Mesenchymal stem cell (in vitro differentiated cells and primary cell): ENCODE data around the gene AKAP1.

ENCODE experiments used
- DNase-seq: peaks from one replicate; pipeline ENCODE4 v3.0.0-alpha.2; 2013
- H2AFZ ChIP-seq: one replicate; pipeline ENCODE4 v1.6.1; 2013; ENCODE audit warnings: low read depth, mild to moderate bottlenecking, control low read depth, inconsistent platforms, low read length, moderate library complexity
- H2AK5ac ChIP-seq: 2 replicates; pipeline ENCODE4 v1.6.1; 2013; ENCODE audit warnings: low read length, moderate library complexity, mild to moderate bottlenecking, inconsistent platforms; ENCODE audit not compliant: severe bottlenecking
- H2BK120ac ChIP-seq: one replicate; pipeline ENCODE4 v1.6.1; 2013; ENCODE audit warnings: low read depth, mild to moderate bottlenecking, inconsistent platforms, low read length, moderate library complexity
- H2BK12ac ChIP-seq, 2 experiments: one replicate each; pipeline ENCODE4 v1.6.1; 2013; ENCODE audit warnings: inconsistent platforms in 2 of 2, low read length in 2 of 2, mild to moderate bottlenecking in 2 of 2, moderate library complexity in 2 of 2, control low read depth in 1 of 2
- H2BK15ac ChIP-seq: one replicate; pipeline ENCODE4 v1.6.1; 2013; ENCODE audit warnings: mild to moderate bottlenecking, low read depth, inconsistent platforms; ENCODE audit not compliant: poor library complexity, severe bottlenecking
- H2BK5ac ChIP-seq: 2 replicates; pipeline ENCODE4 v1.6.1; 2013; ENCODE audit warnings: low read depth, mild to moderate bottlenecking, low read length, control low read depth, inconsistent platforms; ENCODE audit not compliant: poor library complexity, severe bottlenecking
- H3K14ac ChIP-seq, 2 experiments: one replicate each; pipeline ENCODE4 v1.6.1; 2013; ENCODE audit warnings: inconsistent platforms in 2 of 2, low read length in 2 of 2, control low read depth in 1 of 2, mild to moderate bottlenecking in 1 of 2, moderate library complexity in 1 of 2
- H3K18ac ChIP-seq, 2 experiments: one replicate each; pipeline ENCODE4 v1.6.1; 2013; ENCODE audit warnings: inconsistent platforms in 2 of 2, low read length in 2 of 2, control low read depth in 1 of 2, low read depth in 1 of 2, mild to moderate bottlenecking in 1 of 2
- H3K23ac ChIP-seq, 2 experiments: one replicate each; pipeline ENCODE4 v1.6.1; 2013; ENCODE audit warnings: inconsistent platforms in 2 of 2, low read length in 2 of 2, mild to moderate bottlenecking in 2 of 2, moderate library complexity in 2 of 2, control low read depth in 1 of 2
- H3K27ac ChIP-seq: 2 replicates; pipeline ENCODE4 v1.5.1; 2013; ENCODE audit warnings: mild to moderate bottlenecking, moderate library complexity, low read length, control low read depth, inconsistent platforms; ENCODE audit not compliant: poor library complexity, severe bottlenecking
- H3K27me3 ChIP-seq, 2 experiments: 2 replicates each; pipeline versions ENCODE4 v1.6.1 to v1.7.0; 2013; ENCODE audit warnings: low read length in 2 of 2, mild to moderate bottlenecking in 2 of 2, moderate library complexity in 2 of 2, control low read depth in 1 of 2, inconsistent platforms in 1 of 2; ENCODE audit not compliant: control insufficient read depth in 1 of 2, insufficient read depth in 1 of 2
- H3K36me3 ChIP-seq, 2 experiments: 2 replicates each; pipeline versions ENCODE4 v1.6.1 to v1.7.0; 2013; ENCODE audit warnings: low read length in 2 of 2, control low read depth in 1 of 2, inconsistent platforms in 1 of 2, low read depth in 1 of 2, mild to moderate bottlenecking in 1 of 2; ENCODE audit not compliant: insufficient read depth in 2 of 2, control insufficient read depth in 1 of 2
- H3K4ac ChIP-seq, 2 experiments: one replicate each; pipeline ENCODE4 v1.6.1; 2013; ENCODE audit warnings: inconsistent platforms in 2 of 2, low read length in 2 of 2, mild to moderate bottlenecking in 2 of 2, moderate library complexity in 2 of 2, control low read depth in 1 of 2, low read depth in 1 of 2
- H3K4me1 ChIP-seq: 2 replicates; pipeline ENCODE4 v1.6.1; 2013; ENCODE audit warnings: low read depth, low read length, control low read depth; ENCODE audit not compliant: control insufficient read depth, insufficient read depth
- H3K4me2 ChIP-seq: 2 replicates; pipeline ENCODE4 v1.6.1; 2013; ENCODE audit warnings: low read length, mild to moderate bottlenecking, inconsistent platforms; ENCODE audit not compliant: poor library complexity, severe bottlenecking
- H3K4me3 ChIP-seq, 2 experiments: 2 replicates each; pipeline versions ENCODE4 v1.5.1 to v1.7.0; 2013; ENCODE audit warnings: low read length in 2 of 2, mild to moderate bottlenecking in 2 of 2, control low read depth in 1 of 2, low read depth in 1 of 2; ENCODE audit not compliant: insufficient read depth in 1 of 2
- H3K79me1 ChIP-seq: replicated peaks from 2 replicates; pipeline ENCODE4 v1.6.1; 2013; ENCODE audit warnings: mild to moderate bottlenecking, control low read depth, low read length, inconsistent platforms; ENCODE audit not compliant: poor library complexity, severe bottlenecking
- H3K9ac ChIP-seq: 2 replicates; pipeline ENCODE4 v1.7.0; 2013; ENCODE audit warnings: mild to moderate bottlenecking, low read length, moderate library complexity
- H3K9me3 ChIP-seq: 2 replicates; pipeline ENCODE4 v1.7.0; 2013; ENCODE audit warnings: mild to moderate bottlenecking, low read length; ENCODE audit not compliant: control insufficient read depth
- H4K8ac ChIP-seq: one replicate; pipeline ENCODE4 v1.6.1; 2013; ENCODE audit warnings: inconsistent platforms, mild to moderate bottlenecking, low read length, moderate library complexity
- H4K91ac ChIP-seq: one replicate; pipeline ENCODE4 v1.6.1; 2013; ENCODE audit warnings: mild to moderate bottlenecking, low read length, inconsistent platforms
- WGBS: methylation state at CpG from one replicate; pipeline ENCODE4 v1.1.7; 2013; ENCODE audit warnings: mixed read lengths; 5-methylcytosine and 5-hydroxymethylcytosine counted together

AKAP1 gene

GRCh38 chr17:57111386-57111785 is 26.3 kb downstream of the AKAP1 start:
- WGBS, result 94% methylated on average over 3 of the region's 3 CpGs
- no peak overlapping the region for H3K18ac ChIP-seq
- no peak overlapping the region for H2BK120ac ChIP-seq
- H3K4me2 ChIP-seq, result no peak overlapping the region
- H2BK12ac ChIP-seq, result no peak overlapping the region
- no peak overlapping the region for H2BK15ac ChIP-seq
- DNase-seq, result no peak
- H3K27ac ChIP-seq, result no peak overlapping the region
- no peak overlapping the region for H2AK5ac ChIP-seq
- H3K36me3 ChIP-seq, result peaks cover 32 to 37% of the 10 kb centered on the region in 2 experiments
- H3K9ac ChIP-seq, result no peak overlapping the region
- H3K79me1 ChIP-seq, result peaks cover 17% of the 10 kb centered on the region
- H3K4me1 ChIP-seq, result peaks cover 14% of the 10 kb centered on the region
- no peaks in the 10 kb centered on the region for H3K9me3 ChIP-seq
- H3K23ac ChIP-seq, result no peak overlapping the region
- no peak overlapping the region for H2BK5ac ChIP-seq
- no peak overlapping the region for H4K8ac ChIP-seq
- H2AFZ ChIP-seq, result no peak overlapping the region
- H3K4ac ChIP-seq, result no peak overlapping the region
- H3K4me3 ChIP-seq, result no peak overlapping the region
- H3K27me3 ChIP-seq, result no peaks in the 10 kb centered on the region
- H4K91ac ChIP-seq, result no peak overlapping the region
- H3K14ac ChIP-seq, result no peak overlapping the region

GRCh38 chr17:57113011-57113410 is 28.0 kb downstream of the AKAP1 start:
- H2AFZ ChIP-seq, result no peak overlapping the region
- 84% methylated on average over 6 of the region's 6 CpGs for WGBS
- H4K8ac ChIP-seq, result no peak overlapping the region

GRCh38 chr17:57113656-57114055 is 28.6 kb downstream of the AKAP1 start:
- Histone ChIP-seq H4K91ac (no peak overlapping the region), H3K4me2 (no peak overlapping the region), H2AK5ac (no peak overlapping the region), H4K8ac (no peak overlapping the region), H2BK5ac (no peak overlapping the region), H3K9ac (no peak overlapping the region), H2BK120ac (no peak overlapping the region), H3K18ac (no peak overlapping the region), H3K27me3 (no peaks in the 10 kb centered on the region), H3K9me3 (no peaks in the 10 kb centered on the region), H2BK12ac (no peak overlapping the region), H3K79me1 (peaks cover 12% of the 10 kb centered on the region), H3K4ac (no peak overlapping the region), H2BK15ac (no peak overlapping the region), H3K4me1 (no peaks in the 10 kb centered on the region), H3K14ac (no peak overlapping the region), H2AFZ (no peak overlapping the region), H3K4me3 (no peak overlapping the region), H3K36me3 (peaks cover 50 to 54% of the 10 kb centered on the region in 2 experiments), H3K27ac (no peak overlapping the region), H3K23ac (no peak overlapping the region)
- 94% methylated on average over 3 of the region's 3 CpGs for WGBS
- DNase-seq, result no peak

More at GRCh38 chr17:57113011-57113410, 28.0 kb downstream of the AKAP1 start:
- H3K27ac ChIP-seq, result no peak overlapping the region
- no peak overlapping the region for H4K91ac ChIP-seq
- H3K4me2 ChIP-seq, result no peak overlapping the region
- no peak overlapping the region for H2AK5ac ChIP-seq
- H3K23ac ChIP-seq, result no peak overlapping the region
- no peak overlapping the region for H3K4ac ChIP-seq
- H2BK120ac ChIP-seq, result no peak overlapping the region
- no peak overlapping the region for H3K14ac ChIP-seq
- no peak overlapping the region for H3K18ac ChIP-seq
- no peak overlapping the region for H3K4me3 ChIP-seq
- H3K79me1 ChIP-seq, result peaks cover 12% of the 10 kb centered on the region
- no peak overlapping the region for H2BK5ac ChIP-seq
- H3K36me3 ChIP-seq, result peaks cover 44 to 47% of the 10 kb centered on the region in 2 experiments
- H3K9me3 ChIP-seq, result no peaks in the 10 kb centered on the region
- peaks cover 2% of the 10 kb centered on the region for H3K4me1 ChIP-seq
- no peak overlapping the region for H2BK12ac ChIP-seq
- no peak for DNase-seq
- no peak overlapping the region for H3K9ac ChIP-seq
- no peaks in the 10 kb centered on the region for H3K27me3 ChIP-seq
- H2BK15ac ChIP-seq, result no peak overlapping the region

GRCh38 chr17:57114085-57114673 is 29.1 kb downstream of the AKAP1 start:
- Histone ChIP-seq H3K27me3 (no peaks in the 10 kb centered on the region), H4K91ac (no peak overlapping the region), H3K4ac (no peak overlapping the region), H3K27ac (no peak overlapping the region), H2BK12ac (no peak overlapping the region), H3K4me1 (no peaks in the 10 kb centered on the region), H3K79me1 (peaks cover 12% of the 10 kb centered on the region), H2AFZ (no peak overlapping the region), H3K23ac (no peak overlapping the region), H3K4me3 (no peak overlapping the region), H3K18ac (no peak overlapping the region), H3K9ac (no peak overlapping the region), H4K8ac (no peak overlapping the region), H3K14ac (no peak overlapping the region), H2BK15ac (no peak overlapping the region), H3K9me3 (no peaks in the 10 kb centered on the region), H2BK5ac (no peak overlapping the region), H3K4me2 (no peak overlapping the region), H3K36me3 (peaks cover 52 to 59% of the 10 kb centered on the region in 2 experiments), H2BK120ac (no peak overlapping the region), H2AK5ac (no peak overlapping the region)
- 89% methylated on average over 13 of the region's 13 CpGs for WGBS
- peak; percentile 29 for DNase-seq
